ENCODE measurements around the gene ISL2. TPM values are rescaled to one million over a fixed set of nuclear protein-coding genes. Genes with fewer than 3 reads are reported as not detected.

The ISL2 gene
- total RNA-seq, 1 experiment from 2014 or later: 0.15 TPM

DNA sequence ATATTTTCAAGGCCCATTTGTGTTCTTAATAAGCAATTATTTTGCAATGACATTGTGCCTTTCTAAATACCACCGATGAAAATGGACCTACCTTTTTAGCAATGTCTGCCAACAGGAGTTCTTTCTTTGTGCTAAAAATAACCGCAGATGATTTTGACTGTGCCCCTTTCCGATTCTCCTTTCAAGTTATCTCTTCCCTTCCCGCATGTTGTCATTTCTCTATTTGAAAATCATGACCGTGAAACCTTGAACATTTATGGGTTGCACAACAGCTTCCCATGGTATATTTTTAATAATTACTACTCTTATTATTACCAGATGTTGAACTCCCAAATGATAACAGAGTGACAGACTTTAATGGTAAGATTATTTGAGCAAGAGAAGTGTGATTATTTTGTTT, 15.0 kb upstream of the ISL2 start:
- no peaks in the 10 kb centered on the region for H3K23me2 ChIP-seq (ENCODE audit: insufficient read length, low read depth, low read length, poor library complexity, severe bottlenecking)
- no peak overlapping the region for H3K4me3 Mint-ChIP-seq
- H3K4me1 Mint-ChIP-seq: peaks cover 0 to 3% of the 10 kb centered on the region in 2 experiments; a peak in 1 of 4 replicates
- no peak overlapping the region for H3K56ac ChIP-seq (ENCODE audit: insufficient read length, low read depth, low read length)
- no peak overlapping the region for H3K4me2 ChIP-seq (ENCODE audit: insufficient read depth, insufficient read length, low read length)
- no peak for DNase-seq
- no peak overlapping the region for H3K4ac ChIP-seq (ENCODE audit: low read depth, low read length)
- H3K9me3 Mint-ChIP-seq: no peaks in the 10 kb centered on the region
- H2BK20ac ChIP-seq (ENCODE audit: low read depth, low read length, poor library complexity, severe bottlenecking): no peak overlapping the region
- H3K79me1 ChIP-seq (ENCODE audit: insufficient read depth, low read depth, low read length, poor library complexity, severe bottlenecking): no peaks in the 10 kb centered on the region
- no peak overlapping the region for H2AK5ac ChIP-seq (ENCODE audit: insufficient read length, low read length)
- H2AFZ ChIP-seq (ENCODE audit: low read length): no peak overlapping the region
- no peak overlapping the region for H4K91ac ChIP-seq (ENCODE audit: insufficient read length, low read depth, low read length)
- H2BK120ac ChIP-seq (ENCODE audit: low read depth, low read length, poor library complexity, severe bottlenecking): no peak overlapping the region
- H3K4me1 ChIP-seq (ENCODE audit: insufficient read depth, low read length): no peaks in the 10 kb centered on the region
- no peak overlapping the region for H3T11ph ChIP-seq (ENCODE audit: low read length)
- no peaks in the 10 kb centered on the region for H3K79me2 ChIP-seq (ENCODE audit: insufficient read depth, low read length)
- H2BK12ac ChIP-seq (ENCODE audit: insufficient read length, low read depth, low read length): no peak overlapping the region
- no peak overlapping the region for H3K23ac ChIP-seq (ENCODE audit: insufficient read length, low read depth, low read length)
- no peaks in the 10 kb centered on the region for H3K36me3 Mint-ChIP-seq (ENCODE audit: insufficient read depth in 1 of 3, low read depth in 3 of 3)
- H2BK5ac ChIP-seq (ENCODE audit: insufficient read length, low read length): no peak overlapping the region
- no peak overlapping the region for H4K8ac ChIP-seq (replicated peaks; ENCODE audit: insufficient read length, low read depth, low read length)
- H3K9ac ChIP-seq (ENCODE audit: extremely low read depth, insufficient read length, low read length): no peak overlapping the region
- H3K27me3 Mint-ChIP-seq (ENCODE audit: low read depth): peaks cover 29% of the 10 kb centered on the region
- no peak overlapping the region for H3K18ac ChIP-seq (ENCODE audit: insufficient read length, low read depth, low read length)
- H2BK15ac ChIP-seq (ENCODE audit: low read depth, low read length): no peak overlapping the region
- no peak overlapping the region for H3K27ac Mint-ChIP-seq
- TF ChIP-seq, protein P1, sequence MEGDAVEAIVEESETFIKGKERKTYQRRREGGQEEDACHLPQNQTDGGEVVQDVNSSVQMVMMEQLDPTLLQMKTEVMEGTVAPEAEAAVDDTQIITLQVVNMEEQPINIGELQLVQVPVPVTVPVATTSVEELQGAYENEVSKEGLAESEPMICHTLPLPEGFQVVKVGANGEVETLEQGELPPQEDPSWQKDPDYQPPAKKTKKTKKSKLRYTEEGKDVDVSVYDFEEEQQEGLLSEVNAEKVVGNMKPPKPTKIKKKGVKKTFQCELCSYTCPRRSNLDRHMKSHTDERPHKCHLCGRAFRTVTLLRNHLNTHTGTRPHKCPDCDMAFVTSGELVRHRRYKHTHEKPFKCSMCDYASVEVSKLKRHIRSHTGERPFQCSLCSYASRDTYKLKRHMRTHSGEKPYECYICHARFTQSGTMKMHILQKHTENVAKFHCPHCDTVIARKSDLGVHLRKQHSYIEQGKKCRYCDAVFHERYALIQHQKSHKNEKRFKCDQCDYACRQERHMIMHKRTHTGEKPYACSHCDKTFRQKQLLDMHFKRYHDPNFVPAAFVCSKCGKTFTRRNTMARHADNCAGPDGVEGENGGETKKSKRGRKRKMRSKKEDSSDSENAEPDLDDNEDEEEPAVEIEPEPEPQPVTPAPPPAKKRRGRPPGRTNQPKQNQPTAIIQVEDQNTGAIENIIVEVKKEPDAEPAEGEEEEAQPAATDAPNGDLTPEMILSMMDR (conservative IDR thresholded peaks at IDR 0.05): no peak
- no CpG with 5 or more reads among the region's 5 CpGs for WGBS (ENCODE audit: extremely low coverage, insufficient read length, low lambda C conversion rate)
- no peak overlapping the region for H3K14ac ChIP-seq (ENCODE audit: insufficient read depth, low read length)
- no peak overlapping the region for H4K5ac ChIP-seq (ENCODE audit: insufficient read length, low read depth, low read length)
- no peaks in the 10 kb centered on the region for H3K9me3 ChIP-seq (ENCODE audit: control insufficient read depth, low read depth, low read length)
- no peak overlapping the region for H3K27ac ChIP-seq (ENCODE audit: insufficient read length, low read depth, low read length)
- H3K27me3 ChIP-seq (ENCODE audit: insufficient read depth, low read length): no peaks in the 10 kb centered on the region
- no peaks in the 10 kb centered on the region for H4K20me1 ChIP-seq (ENCODE audit: control insufficient read depth, insufficient read depth, insufficient read length)

All from H9 (cell line).